NCI-H2196 (cell line): ENCODE data around the gene SEC14L2.
A peak's percentile ranks its signal among the peaks of the same experiment; 100 is the strongest.
"Not testable (repeated sequence)": the region's sequence is repeated elsewhere in the genome, so short reads cannot be mapped to it uniquely, and the experiment has no call there.

Experiments used
- DNase-seq: peaks from one replicate; lab custom pipeline; 2025; ENCODE audit not compliant: unreplicated experiment; lab: John Stamatoyannopoulos, UW

Gene SEC14L2

GRCh38 chr22:30373331-30374325, 23.2 kb upstream of the SEC14L2 start:
- DNase-seq: no peak

- no peak for DNase-seq
Observed at GRCh38 chr22:30375312-30375849, 21.4 kb upstream of the SEC14L2 start.

GRCh38 chr22:30380011-30380410, 16.8 kb upstream of the SEC14L2 start:
- no peak for DNase-seq

- no peak for DNase-seq
Observed at GRCh38 chr22:30381264-30381663, 15.6 kb upstream of the SEC14L2 start.

GRCh38 chr22:30382340-30382739, 14.5 kb upstream of the SEC14L2 start:
- no peak for DNase-seq

- DNase-seq: no peak
Observed at GRCh38 chr22:30383061-30383460, 13.8 kb upstream of the SEC14L2 start.

- no peak for DNase-seq
Observed at GRCh38 chr22:30385942-30386341, 10.9 kb upstream of the SEC14L2 start.

GRCh38 chr22:30386608-30386959, 10.2 kb upstream of the SEC14L2 start:
- DNase-seq: no peak

DNA sequence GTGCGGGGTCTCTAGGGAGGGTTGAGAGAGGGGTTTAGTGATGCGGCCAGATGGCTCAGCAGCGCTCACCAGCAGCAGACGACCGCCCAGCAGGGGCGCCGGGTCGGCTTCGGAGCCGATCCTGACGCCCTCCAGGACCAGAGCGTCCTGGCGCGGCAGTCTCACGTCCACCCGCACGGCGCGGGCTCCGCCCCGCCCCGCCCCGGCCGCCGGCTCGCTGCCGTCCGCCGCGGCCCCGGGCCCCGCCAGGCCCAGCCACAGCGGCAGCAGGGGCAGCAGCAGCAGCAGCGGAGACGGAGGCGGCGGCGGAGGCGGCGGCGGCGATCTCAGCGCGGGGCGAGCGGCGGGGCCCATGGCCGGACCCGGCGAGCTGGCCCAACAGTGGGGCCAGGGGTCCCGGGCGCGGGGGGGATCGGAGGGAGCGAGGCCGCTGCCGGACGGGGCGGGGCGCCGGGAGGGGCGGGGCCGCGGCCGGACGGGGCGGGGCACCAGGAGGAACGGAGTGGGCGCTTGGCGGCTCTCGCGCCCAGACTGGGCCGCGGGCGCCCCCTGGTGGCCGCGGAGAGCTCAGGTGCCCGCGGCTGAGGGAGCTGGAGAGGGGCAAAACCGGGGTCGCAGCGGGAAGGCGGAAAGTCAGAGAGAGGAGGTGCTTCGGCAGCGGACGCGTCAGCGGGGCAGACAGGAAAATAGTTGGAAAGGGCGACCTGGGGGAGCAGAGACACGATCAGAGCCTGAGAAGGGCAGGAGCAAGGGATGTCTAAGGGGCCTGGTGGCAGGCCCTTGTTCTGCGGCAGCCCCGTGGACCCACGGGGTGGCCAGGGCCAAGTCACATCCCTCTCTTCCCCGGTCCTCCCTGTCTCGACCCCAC, 9.6 kb upstream of the SEC14L2 start, which contains the start of gene RNF215:
Gene RNF215 (minus strand): TSS at position 452 of the 868 bp plus-strand sequence. CDS start 98 bp downstream, at position 354.
- DNase-seq: peak; percentile 67

GRCh38 chr22:30390974-30391691, 5.7 kb upstream of the SEC14L2 start:
- DNase-seq: peak; percentile 39

DNA sequence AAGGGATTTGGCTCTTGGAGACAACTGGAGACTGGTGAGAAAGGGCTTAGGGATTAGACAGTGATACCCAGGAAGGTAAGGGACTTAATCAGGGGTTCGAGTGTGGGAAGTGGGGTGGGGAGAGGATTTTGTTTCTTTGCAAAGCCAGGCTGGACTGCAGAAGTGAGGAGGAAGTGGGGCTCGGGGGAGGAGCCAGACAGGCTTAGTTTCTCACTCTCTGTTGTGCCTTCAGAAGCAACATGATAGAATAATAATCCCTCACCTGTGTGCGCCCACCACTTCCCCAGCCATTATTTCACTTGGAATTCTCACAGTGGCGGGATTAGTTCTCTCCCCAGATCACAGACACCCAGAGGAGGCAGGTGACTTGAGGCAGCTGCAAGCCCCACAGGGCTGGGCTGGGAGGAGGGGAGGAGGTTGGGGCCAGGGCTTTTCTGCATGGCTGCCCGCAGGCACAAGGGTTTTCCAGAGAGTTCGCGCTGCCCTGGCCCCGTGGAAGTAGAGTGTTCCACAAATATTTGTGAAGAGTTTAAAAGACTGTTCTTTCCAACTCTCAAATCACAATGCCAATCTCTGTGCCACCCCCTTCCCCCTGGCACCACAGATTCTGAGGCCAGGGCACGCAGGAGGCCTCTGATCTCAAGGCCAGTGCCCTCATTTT, 4.0 kb upstream of the SEC14L2 start:
- no peak for DNase-seq

- no peak for DNase-seq
Observed at GRCh38 chr22:30393322-30393680, 3.5 kb upstream of the SEC14L2 start.

DNA sequence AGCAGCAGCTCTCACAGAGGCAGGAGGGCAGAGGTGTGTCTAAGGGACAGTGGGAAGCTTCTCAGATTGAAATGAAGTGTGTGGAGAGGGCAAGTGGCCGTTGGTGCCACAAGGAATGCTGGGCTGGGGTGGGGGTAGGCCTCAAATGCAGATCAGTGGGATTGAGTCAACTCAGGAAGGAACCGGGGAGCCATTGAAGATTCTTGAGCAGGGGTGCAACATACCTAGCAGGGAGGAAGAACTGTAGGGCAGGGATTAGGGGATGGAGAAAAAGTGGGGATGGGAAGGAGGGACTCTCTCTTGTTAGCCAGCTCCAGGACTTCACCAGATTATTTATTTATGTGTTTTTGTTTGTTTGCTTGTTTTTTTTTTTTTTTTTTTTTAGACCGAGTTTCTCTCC, 2.9 kb upstream of the SEC14L2 start:
- DNase-seq: no peak

DNA sequence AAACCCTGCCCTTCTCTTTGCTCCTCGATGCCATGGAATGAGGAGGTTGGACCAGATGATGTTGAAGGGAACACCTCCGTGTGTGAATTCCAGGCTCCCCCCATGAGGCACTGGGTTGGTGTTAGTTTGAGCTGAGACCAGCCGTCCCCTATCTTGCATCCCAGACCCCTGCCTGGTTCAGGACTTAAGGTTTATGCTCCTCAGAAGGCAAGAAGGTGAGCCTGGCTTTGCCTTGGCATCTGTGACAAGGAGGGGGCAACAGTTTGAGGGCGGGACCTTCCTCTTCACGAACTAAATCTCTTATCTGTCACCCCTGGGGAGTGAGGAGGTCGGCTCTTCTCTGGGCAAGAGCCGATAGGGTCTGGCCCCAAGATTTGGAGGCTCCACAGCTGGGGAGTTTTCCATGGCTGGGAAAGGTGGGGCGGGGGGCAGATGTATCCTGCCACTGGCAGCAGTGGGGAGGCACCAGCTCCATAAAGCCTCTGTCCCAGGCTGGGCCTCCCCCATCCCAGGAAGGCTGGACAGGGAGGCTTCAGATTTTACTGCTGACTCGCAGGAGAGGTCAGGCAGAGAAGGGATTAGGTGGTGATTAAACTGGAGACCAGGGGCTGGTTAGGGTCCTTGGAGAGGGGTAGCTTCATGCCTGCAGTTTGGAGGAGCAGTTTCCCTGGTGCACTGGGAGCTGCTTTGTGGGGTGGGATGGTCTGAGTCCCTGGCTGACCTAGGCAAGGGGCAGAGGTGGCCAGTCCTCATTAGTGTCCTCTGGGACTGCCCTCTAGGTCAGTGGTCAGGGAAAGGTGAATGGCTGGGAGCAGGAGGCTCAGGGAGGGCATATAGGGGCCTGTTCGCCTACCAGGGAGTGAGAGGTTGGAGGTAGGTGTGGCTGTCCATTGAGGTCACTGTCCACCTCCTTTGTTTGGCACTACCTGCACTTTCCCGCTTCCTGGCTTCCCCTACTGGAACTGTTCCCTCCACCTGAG, 1.1 kb downstream of the SEC14L2 start:
- DNase-seq: no peak

- DNase-seq: no peak
Observed at GRCh38 chr22:30398685-30399680, 2.2 kb downstream of the SEC14L2 start.

- DNase-seq: no peak
Observed at GRCh38 chr22:30399718-30400117, 2.9 kb downstream of the SEC14L2 start.

GRCh38 chr22:30400159-30400558, 3.3 kb downstream of the SEC14L2 start:
- DNase-seq: no peak

DNA sequence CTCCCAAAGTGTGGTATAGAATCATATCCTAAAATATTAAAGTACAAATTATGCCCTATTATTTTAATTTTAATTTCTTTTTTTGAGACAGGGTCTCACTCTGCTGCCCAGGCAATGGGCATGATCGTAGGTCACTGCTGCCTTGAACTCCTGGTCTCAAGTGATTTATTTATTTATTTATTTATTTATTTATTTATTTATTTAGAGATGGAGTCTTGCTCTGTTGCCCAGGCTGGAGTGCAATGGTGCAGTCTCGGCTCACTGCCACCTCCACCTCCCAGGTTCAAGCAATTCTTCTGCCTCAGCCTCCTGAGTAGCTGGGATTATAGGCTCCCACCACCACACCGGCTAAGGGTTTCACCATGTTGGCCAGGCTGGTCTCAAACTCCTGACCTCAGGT, 4.2 kb downstream of the SEC14L2 start:
- not testable (repeated sequence) for DNase-seq
